ENCODE data around the gene OTUD7B.
"Not testable (repeated sequence)": the region's sequence is repeated elsewhere in the genome, so short reads cannot be mapped to it uniquely, and the experiment has no call there.

Gene OTUD7B

GRCh38 chr1:150001415-150001814 is 9.1 kb downstream of the OTUD7B start:
- no peak for DNase-seq

DNA sequence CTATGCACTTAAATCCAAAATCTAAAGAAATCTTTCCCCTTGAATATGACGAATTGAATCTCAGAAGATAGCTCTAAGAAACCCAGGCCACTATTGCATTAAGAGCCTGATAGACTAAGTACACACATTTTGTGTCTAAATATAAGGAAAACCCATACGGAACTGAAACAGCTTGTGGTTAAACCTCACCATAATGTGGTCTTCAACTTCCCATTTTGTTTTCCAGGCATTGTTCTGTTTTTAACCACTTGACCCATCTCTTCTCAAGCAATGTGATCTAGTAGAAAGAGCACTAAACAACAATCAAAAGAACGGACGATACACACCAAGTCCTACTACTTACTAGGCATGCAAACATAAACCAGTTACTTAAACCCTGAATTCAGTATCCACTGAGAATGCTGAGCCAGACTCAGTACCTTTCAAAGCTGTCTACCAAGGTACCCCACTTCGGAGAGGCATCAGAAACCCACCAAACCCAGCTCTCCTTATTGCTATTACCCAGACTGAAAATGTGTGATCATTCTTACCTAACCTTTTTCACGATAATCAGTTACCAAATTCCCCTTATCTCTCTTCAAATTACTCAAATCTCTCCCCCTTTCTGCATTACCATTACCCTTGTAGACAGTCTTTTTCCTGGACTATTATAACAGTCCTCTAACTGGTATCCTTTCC is 12.8 kb downstream of the OTUD7B start:
- DNase-seq = no peak

DNA sequence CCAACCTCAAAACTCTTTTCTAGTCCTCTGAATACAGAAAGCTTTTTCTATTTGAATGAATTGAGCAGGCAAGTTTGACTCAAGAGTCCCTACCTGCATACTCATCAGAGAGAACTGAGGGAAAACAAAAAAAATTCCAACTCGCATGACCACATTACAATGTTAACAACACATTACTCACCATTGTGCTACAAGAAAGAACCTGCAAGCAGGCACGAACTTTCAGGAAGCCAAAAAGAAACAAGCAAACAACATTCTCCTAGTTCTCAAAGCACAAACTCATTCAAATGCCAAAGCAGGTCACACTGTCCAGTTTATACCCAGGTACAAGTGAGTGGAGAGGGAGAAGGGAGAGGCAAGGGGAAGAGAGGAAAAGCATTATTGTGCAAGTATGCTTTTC is 14.6 kb downstream of the OTUD7B start:
- peak in 1 of 2 donors; percentile 24 for DNase-seq

DNA sequence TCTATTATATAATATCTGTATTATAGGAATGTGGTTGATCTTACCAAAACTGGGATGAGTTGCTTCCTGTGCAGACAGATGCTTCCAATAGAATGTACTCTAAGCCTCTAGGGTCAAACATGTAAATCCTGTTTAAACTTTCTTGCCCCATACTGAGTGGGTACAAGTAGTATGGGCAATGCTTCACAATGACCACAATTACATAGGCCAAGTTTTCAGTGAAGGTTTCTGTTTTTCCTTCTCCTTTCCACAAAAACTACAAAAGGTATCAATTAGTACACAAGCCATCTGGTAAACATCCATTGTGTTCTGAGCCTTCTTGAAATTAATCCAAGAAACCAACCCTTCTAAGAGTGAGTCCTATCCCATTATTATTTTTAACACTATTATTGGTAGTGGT is 16.8 kb downstream of the OTUD7B start:
- DNase-seq = no peak

DNA sequence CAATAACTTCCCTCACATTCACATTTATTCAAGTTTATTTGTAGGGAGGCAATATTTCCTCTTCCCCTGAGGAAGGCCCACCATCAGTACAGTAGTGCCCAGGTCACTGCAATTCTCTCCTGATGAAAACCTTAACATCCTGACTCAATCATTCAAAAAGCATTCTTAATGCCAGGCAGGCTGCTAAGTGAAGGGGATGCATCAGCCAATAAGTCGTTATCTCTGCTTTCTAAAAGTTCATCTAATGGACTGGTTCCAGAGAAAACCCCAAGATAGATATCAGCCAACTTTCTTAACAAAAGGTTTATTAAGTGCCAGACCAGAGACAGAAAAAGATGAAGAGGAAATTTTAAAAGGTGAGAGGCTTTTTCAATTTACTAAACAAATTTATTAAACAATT is 17.3 kb downstream of the OTUD7B start:
- no peak for DNase-seq

DNA sequence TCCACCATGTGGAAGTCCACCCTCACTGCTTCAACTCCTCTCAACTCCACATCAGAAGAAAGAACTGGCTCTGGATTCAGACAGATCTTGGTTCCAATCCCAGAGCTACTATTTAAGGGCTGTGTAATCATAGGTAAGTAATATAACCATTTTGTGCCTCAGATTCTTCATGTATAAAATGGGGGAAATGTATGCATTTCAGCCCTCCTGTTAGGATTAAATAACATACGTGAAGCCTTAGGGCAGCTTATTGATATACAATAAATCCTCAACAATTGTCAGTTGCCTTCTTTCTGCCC is 23.3 kb downstream of the OTUD7B start:
- DNase-seq = no peak

- DNase-seq = no peak
These were observed 23.8 kb downstream of the OTUD7B start for GRCh38 chr1:149986486-149987296.

GRCh38 chr1:149979972-149980540 is 30.5 kb downstream of the OTUD7B start:
- DNase-seq = no peak

GRCh38 chr1:149979245-149979971 is 31.1 kb downstream of the OTUD7B start:
- no peak for DNase-seq

- no peak for DNase-seq
These were observed 31.9 kb downstream of the OTUD7B start for GRCh38 chr1:149978547-149979023.

- no peak for DNase-seq
These were observed 33.2 kb downstream of the OTUD7B start for GRCh38 chr1:149977345-149977744.

DNA sequence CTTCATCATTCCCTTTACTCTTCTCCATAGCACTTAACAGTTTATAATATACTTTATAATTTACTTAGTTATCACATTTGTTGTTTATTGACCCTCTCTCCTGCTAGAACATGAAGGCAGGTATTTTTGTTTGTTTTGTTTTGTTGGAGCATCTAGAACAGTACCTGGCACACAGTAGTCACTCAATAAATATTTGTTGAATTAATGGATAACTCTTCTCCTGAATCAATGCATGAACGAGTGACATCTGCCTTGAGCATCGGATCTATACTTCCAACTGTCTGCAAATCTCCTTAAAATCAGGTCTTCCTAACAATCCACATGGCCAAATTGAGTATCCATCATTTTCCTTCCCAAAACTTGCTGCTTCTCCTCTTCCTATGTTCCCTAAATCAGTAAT is 38.0 kb downstream of the OTUD7B start:
- no peak for DNase-seq

GRCh38 chr1:149967646-149968045 is 42.9 kb downstream of the OTUD7B start:
- DNase-seq = no peak

GRCh38 chr1:149967041-149967440 is 43.5 kb downstream of the OTUD7B start:
- DNase-seq = no peak

GRCh38 chr1:149966405-149966804 is 44.1 kb downstream of the OTUD7B start:
- no peak for DNase-seq

DNA sequence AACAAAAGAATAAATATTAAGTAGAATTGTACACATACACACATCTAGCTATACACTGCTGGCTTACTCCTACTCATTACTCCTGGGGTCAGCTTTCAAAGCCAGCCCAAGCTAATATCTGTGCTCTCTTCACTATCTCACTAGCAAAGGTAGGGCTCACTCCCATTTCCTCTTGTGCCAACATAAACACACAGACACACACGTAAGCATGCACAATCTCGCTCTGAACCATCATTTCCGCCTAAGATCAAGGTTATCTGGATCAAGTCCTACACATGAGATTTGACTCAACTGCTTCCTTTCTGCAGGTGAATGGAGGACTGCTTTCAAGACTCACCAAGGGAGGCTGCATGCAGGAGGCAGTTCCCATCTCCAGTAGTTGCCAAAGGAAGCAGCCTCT is 45.1 kb downstream of the OTUD7B start:
- no peak for DNase-seq

GRCh38 chr1:149963358-149963757 is 47.2 kb downstream of the OTUD7B start:
- no peak for DNase-seq

DNA sequence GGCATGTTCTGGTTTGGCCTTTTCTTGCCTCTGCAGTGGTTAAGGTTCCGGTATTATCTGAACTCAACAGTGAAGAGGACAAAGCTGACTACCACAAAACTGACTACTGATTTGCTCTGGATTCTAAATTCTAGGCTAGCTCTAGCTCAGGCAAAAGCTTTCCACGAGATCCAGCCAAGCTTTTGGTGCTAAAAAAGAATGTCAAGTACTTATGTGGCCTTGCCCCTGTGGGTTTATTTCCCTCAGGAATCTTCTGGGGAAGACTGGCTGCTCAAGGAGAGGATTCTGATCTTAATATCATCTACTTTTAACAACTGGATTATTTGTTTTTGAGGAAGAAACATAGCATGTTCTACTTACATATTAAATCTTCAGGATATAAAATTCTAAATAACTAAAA is 47.8 kb downstream of the OTUD7B start:
- DNase-seq = no peak

DNA sequence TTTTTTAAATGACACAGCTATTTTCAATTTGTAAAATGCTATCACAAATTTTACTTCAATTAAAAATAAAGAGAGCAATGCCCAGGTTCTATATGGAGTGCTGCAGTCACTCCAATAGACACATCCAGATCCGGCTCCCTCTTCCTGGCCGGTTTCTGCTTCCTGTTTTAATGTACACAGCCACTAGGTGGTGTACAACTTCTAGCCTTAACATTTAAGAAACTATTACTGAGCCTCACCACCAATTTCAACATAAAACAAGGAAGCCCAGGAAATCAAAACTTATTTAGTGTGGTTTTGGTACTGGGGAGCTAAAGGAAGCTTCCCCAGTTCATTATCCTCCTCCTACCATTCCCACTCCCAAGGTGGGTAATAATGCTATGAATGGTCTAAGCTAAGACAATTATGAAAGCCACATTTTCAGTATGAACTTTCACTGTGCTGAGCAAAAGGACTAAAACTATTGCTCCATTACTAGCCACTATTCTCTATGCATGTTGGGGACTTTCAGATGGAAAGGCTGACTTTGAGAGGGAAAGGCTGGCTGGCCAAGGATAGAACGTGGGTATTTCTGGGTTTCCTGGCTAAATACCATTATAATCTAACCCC is 48.4 kb downstream of the OTUD7B start:
- peak; percentile 29 to 37 for DNase-seq

GRCh38 chr1:149957548-149957947 is 53.0 kb downstream of the OTUD7B start:
- DNase-seq = not testable (repeated sequence)

- no peak for DNase-seq
These were observed 60.6 kb downstream of the OTUD7B start for GRCh38 chr1:149949911-149950310.

DNA sequence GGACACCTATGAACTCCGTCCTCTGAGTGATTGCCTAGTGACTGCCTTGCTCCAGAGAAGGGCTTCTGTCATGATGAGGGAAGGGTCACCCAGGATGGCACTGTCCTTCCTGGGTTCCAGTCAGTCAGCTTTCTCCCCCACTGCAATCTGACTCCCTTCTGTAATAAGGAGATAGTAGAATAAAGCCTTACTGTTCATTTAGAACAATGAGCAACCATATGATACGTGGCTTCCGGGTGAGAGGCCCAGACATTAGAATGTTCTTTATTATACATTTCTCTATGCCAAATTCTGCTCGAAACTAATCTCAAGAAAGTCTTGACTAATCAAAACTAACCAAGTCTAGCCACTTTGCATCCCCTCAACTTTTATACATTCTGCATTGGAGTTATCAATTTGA is 65.3 kb downstream of the OTUD7B start:
- no peak for DNase-seq

GRCh38 chr1:149942885-149943284 is 67.6 kb downstream of the OTUD7B start:
- DNase-seq = no peak

Data from stimulated activated CD4-positive, alpha-beta T cell treated with anti-CD3 and anti-CD28 coated beads, Interleukin-2, amount 100 ng/mL, for 24 hours (primary cell).